NCI-H1092 (cell line): Measurements from ENCODE around the gene UBXN11.

ENCODE experiments used
- DNase-seq: peaks from one replicate; lab custom pipeline; 2025; lab: John Stamatoyannopoulos, UW

The UBXN11 gene, protein sequence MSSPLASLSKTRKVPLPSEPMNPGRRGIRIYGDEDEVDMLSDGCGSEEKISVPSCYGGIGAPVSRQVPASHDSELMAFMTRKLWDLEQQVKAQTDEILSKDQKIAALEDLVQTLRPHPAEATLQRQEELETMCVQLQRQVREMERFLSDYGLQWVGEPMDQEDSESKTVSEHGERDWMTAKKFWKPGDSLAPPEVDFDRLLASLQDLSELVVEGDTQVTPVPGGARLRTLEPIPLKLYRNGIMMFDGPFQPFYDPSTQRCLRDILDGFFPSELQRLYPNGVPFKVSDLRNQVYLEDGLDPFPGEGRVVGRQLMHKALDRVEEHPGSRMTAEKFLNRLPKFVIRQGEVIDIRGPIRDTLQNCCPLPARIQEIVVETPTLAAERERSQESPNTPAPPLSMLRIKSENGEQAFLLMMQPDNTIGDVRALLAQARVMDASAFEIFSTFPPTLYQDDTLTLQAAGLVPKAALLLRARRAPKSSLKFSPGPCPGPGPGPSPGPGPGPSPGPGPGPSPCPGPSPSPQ

DNA sequence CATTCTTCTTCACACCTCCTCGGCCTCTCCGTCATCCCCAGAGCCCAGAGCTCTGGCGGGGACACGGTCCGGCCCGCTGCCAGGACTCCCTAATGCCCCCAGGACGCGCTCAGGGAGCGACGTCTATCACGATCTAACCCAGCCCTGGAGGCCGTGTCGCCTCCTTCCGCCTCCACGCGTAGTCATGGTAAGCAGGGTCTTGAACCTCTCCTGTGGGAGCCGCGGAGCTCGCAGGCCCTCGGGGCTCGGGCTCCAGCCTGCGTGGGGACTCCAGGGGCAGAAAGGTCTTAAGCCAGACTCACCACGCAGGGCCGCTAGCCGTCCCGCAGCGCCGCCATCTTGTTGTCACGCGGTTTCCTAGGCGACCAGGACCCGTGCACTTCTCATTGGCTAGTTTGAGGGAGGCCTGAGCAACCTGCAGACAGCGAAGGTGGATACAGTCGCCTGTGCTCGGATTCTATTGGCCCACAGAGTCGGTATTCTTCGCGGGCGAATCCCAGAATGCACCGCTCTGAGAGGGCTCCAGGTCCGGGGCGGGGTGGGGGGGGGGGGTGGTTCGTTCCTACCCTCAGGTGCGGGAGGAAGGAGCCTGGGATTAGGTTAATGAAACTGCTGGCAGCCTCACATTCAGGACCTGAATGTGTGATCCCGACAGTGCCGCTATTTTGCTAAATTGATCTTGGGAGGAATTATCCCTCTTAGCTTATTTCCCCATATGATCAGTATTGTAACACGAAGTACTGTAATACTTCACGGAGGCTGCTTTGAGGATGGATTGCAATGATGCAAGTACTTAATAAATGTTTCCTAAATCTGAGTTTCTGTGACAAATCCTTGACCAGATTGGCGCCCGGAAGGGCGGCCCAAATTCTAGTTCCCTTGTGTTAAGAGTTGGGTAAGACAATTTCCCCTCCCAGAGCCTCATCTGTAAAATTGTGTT is at the start of gene UBXN11:
TSS of gene UBXN11 (minus strand) at position 347 of the 940 bp plus-strand sequence. CDS start 3,753 bp downstream, outside the sequence.
- peak; percentile 99 for DNase-seq

- DNase-seq = no peak
Observed at GRCh38 chr1:26356106-26356505, 49.7 kb upstream of the UBXN11 start.

DNA sequence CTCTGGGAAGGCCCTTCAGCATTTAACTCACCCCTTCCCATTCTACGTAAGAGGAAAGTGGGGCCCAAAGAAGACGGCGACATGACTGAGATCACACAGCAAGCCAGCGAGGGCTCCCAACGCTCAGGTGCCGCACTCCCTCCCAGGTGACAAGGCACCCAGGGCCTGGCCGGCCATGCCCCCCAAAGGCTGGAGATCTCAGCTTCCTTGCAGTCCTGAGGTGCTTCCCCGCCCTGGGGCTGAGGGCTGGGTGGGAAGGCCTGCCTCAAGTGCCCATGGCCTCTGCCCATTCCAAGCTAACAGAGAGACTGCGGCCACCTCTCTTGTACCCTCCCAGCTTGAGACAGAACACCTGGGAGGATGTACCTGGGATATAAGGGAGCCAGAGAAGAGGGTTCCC is 48.5 kb upstream of the UBXN11 start:
- DNase-seq = no peak

GRCh38 chr1:26353976-26354820 is 47.8 kb upstream of the UBXN11 start, which contains the start of gene CRYBG2:
CRYBG2 (minus strand) TSS chr1:26354130; CDS start chr1:26346657, 7,473 bp downstream.
- no peak for DNase-seq

- DNase-seq = no peak
Observed at GRCh38 chr1:26353210-26353859, 46.9 kb upstream of the UBXN11 start.

GRCh38 chr1:26352338-26352679 is 45.9 kb upstream of the UBXN11 start:
- no peak for DNase-seq

DNA sequence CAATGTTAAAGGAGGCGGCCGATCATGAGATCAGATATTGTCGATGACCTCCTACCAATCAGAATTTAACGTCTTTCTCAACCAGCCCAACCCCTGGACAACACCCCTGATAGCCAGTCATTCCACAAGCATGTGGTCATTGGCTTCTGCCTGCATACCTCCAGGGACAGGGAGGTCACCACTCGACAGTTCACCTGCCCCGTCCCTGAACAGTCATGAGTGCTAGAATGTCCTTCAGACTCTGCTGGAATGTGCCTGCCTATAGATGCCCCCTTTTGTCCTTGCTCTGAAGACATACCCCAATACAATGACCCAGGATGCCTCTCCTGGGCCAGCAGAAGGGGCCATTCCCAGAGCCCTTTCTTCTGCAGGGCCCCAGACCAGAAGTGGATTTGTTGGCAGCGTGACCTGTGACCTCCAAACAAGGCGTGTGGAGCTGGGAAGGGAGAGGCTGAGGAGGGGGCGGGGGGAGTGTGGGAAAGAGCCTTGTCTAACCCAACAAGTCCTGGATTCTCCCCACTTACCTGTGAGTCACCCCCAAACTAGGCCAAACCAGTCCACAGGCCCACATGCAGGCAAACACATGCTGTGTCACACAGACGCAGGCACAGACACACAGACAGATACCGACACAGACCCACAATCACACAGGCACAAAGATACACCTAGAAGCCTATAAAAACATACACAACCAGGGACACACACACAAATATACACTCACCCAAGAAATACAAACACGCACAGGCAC is 45.3 kb upstream of the UBXN11 start:
- no peak for DNase-seq

DNA sequence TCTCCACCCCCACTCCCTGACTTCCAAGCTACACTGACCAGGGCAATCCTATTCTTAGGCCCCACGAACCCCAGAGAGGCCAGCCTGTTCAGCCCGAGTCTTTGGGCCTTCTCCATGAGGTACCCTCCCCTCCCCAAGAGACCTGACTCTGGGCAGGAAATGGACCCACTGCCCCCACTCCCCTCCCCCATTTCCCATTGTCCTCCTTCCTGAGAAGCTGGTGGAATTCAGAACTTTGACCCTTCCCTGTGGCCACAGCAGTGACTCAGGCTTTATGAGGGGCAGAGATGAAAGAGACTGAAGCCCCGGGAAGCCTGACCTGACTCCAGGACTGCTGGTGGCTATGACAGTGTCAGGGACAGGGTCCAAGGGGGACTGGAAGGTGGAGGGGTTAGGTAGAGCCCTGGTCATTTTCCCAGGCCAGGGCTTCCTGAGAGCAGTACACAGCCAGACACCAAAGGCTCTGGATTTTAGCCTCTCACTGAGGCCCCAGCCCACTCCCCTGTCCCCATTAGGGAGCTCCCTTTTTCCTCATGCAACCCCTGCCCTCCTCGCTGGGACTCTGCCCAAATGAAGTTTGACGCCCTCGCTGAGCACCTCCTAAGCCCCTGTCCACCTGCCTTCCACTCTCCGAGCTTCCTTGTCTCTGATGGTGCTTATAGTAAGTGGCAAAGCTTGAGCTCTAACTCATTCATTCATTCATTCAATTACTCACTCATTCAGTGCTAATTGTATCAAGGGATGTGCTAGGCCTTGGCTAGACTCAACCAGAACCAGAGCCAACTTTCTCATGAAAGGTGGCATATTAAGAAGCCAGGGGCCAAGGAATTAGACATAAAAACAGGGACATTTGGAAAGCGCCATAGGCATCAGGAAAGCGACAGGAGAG is 44.5 kb upstream of the UBXN11 start:
- DNase-seq = no peak

DNA sequence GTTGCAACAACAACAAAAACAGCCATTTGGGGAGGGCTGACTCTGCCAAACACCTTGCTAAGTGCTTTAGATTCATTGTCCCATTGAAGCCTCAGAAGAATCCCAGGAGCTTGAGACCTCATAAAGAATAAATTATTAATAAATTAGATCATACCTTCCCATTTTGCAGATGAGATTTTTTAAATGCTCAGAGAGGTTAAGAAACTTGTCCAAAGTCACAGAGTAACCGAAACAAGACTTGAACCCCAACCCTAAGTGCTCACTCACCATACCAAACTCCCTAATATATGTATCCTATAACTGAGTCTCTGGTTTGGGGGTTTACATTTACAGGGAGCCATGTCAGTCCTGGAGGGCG is 43.9 kb upstream of the UBXN11 start:
- DNase-seq = no peak

DNA sequence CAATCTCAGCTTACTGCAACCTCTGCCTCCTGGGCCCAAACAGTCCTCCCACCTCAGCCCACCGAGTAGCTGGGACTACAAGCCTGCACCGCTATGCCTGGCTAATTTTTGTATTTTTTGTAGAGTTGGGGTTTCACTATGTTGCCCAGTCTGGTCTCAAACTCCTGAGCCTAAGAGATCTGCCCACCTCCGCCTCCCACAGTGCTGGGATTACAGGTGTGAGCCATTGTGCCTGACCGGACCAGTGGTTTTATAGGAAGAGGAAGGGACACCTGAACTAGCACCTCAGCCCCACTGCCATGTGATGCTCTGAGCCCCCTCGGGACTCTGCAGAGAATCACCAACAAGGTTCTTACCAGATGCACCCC is 43.4 kb upstream of the UBXN11 start:
- no peak for DNase-seq

DNA sequence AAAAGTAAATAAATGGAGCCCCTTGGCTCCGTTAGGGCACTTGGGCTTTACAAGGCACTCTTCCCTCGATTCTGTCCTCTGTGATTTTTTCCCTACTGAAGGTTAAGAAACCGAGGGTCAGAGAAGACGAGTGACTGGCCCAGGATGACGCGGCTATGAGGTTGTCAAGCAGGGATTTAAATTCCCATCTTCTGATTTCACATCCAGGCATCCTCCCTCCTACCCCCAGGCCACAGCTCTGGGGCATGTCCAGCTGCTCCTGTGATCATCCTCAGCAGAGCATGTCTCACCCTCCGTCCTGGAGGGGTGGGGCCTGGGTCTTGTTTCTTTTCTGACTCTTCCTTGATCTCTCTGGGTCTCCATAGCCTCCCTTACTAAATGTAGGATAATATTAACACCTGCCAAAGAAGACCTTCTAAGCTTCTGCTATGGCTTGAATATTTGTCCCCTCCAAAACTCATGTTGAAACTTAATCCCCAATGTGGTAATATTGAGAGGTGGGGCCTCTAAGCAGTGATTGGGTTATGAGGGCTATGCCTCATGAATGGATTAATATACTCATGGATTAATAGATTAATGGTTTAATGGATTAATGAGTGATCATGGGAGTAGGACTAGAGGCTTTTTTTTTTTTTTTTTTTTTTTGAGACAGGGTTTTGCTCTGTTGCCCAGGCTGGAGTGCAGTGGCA is 42.9 kb upstream of the UBXN11 start:
- DNase-seq = no peak

GRCh38 chr1:26346274-26347033 is 40.0 kb upstream of the UBXN11 start:
- DNase-seq = no peak

DNA sequence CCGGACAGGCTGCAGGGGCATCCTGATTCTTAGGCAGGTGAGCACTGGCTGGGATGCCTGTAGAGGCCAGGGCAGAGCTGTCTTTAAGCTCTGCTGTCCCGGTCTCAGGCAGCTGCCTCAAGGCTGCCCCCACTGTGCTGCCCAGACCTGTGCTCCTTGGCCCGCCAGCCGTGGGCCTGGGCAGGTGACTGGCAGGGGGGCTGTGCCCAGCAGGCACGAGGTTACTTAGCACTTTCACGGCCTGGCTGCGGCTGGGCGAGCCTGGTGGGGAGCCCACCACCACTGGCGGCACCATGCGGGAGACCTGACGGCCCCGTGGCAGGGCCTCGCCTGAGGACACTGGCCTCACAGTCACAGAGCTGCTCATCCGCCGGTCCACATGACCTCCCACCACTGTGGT is 39.3 kb upstream of the UBXN11 start:
- no peak for DNase-seq

DNA sequence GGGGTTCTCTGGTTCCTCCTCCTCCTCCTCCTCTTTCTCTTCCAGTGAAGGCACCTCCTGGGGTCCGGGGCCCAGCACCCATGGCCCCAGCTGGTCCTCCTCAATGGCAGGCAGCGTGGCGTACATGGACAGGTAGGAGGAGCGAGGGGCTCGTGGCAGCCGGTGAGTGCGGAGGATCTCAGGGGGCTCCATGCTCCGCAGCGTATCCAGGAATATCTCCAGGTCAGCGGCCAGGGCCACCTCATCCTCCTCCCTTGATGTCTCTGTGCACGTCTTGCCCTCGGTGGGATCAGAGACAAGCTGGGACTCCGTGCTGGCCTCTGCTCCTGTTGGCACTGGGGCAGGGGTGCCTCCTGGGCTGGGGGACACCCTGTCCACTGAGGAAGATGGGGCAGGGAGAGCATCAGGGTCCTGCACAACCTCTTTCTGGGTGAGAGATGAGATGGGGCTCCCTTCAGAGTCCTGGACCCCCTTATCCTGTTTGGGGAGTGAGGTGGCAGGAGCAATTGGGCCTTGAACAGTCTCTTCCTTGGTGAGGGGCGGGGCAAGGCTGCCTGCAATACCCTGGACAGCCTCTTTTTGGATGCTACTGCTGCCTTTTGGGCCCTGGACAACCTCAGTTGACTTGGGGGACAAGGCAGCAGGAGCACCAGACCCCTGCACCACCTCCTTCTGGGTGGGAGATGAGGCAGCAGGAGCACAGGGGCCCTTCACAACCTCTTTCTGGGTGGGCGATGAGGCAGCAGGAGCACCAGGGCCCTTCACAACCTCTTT is 37.9 kb upstream of the UBXN11 start:
- DNase-seq = no peak

DNA sequence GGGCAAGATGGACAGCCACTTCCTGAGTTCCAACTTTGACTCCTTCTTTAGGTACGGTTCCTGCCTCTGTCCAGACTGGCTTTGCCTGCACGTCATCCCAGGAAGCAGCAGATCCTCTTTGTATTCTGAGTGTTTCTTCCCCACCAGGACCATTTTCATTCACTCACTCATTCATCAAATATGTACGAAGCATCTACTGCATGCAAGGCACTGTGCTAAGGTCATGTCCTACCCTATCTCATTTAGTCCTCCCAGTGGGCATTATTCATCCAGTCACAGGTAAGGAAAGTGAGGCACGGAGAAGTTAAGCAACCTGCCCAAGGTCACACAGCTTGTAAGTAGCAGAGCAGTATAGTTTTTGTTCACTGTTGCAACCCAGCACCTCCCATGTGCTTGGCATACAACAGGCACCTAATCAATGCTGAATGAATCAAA is 33.6 kb upstream of the UBXN11 start:
- DNase-seq = no peak

DNA sequence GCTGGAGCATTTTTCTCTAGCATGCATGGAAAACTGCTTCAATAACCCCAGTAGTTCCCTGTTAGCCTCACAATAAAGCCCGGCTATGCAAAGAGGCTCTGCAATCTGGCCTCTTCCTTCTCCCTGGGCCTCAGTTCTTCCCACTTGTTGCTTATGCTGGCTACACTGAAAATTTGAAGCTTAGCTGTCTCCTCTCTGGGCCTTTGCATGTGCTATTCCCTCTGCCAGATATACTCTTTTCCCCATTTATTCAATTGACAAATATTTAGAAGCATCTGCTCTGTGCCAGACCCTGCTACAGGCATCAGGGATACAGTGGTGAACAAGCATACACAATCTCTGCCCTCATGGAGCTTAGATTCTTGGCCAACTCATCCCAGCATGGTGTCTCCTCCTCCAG is 32.2 kb upstream of the UBXN11 start:
- DNase-seq = no peak

DNA sequence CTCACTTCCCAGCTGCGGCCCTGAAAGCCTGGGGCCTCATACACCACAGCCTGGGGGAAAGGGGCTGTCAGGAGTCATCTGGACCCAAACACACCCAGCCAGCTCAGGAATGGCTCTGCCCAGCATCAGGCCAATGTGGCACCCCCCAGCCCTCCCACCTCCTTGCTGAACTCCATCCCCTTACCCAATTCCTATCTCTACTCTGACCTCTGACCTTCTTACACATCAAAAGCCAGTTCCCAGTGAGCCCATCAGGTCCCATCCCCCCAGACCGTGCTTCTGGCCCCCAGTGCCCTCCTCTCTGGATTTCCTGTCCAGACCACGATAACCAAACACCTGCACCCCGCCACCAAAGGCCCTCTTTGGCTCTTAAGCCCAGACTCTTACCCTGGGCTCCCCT is 31.2 kb upstream of the UBXN11 start:
- no peak for DNase-seq

GRCh38 chr1:26337206-26337535 is 30.7 kb upstream of the UBXN11 start:
- DNase-seq = no peak
